SK-N-SH (cell line): ENCODE measurements around the gene GALNT16. TPM values are rescaled to one million over a fixed set of nuclear protein-coding genes. Genes with fewer than 3 reads are reported as not detected.

Experiments used
- CTCF ChIA-PET: fragments of 300-600, 350-600 bp; formaldehyde crosslinking; extraction: SDS; loops from one replicate; lab custom pipeline; 2021; lab: Yijun Ruan, JAX
- POLR2A ChIA-PET: fragments of 350-600 bp; sonication (Branson Sonifier 250); formaldehyde crosslinking; extraction: SDS; loops from one replicate; lab custom pipeline; 2020; ENCODE audit warnings: antibody characterized with exemption, inconsistent platforms; lab: Yijun Ruan, JAX
- DNase-seq: peaks from one replicate; pipeline ENCODE4 v3.0.0; 2012
- H2AFZ ChIP-seq: fragments of 200-600 bp; sonication (generic); 2 replicates; pipeline ENCODE4 v1.8.1; 2016; ENCODE audit warnings: antibody characterized with exemption, mild to moderate bottlenecking, low read depth
- H3F3A ChIP-seq: fragments of 200-600 bp; sonication (generic); replicated peaks from 2 replicates; pipeline ENCODE3; 2016; ENCODE audit warnings: antibody characterized with exemption, mild to moderate bottlenecking; ENCODE audit not compliant: insufficient read depth
- H3K27ac ChIP-seq, 2 experiments: fragments of 200-500 bp in 1 of 2; fragments of 200-600 bp in 1 of 2; sonication (Bioruptor generic) in 1 of 2; sonication (generic), shearing (Covaris generic) in 1 of 2; 2 replicates each; pipeline versions ENCODE4 v1.5.1 to v1.6.1; 2014 to 2016; ENCODE audit warnings: low read depth in 2 of 2, inconsistent platforms in 1 of 2, low read length in 1 of 2, mild to moderate bottlenecking in 1 of 2, mixed read lengths in 1 of 2
- H3K27me3 ChIP-seq: fragments of 200-600 bp; sonication (generic), shearing (Covaris generic); 2 replicates; pipeline ENCODE4 v1.6.1; 2016; ENCODE audit warnings: mixed run types; ENCODE audit not compliant: insufficient read depth
- H3K36me3 ChIP-seq, 2 experiments: fragments of 200-500 bp in 1 of 2; fragments of 200-600 bp in 1 of 2; sonication (Bioruptor generic) in 1 of 2; sonication (generic) in 1 of 2; replicated peaks in 1 of 2; 2 replicates each; pipeline versions ENCODE3 to v1.5.1; 2014 to 2016; ENCODE audit warnings: low read length in 1 of 2, mild to moderate bottlenecking in 1 of 2; ENCODE audit not compliant: insufficient read depth in 2 of 2, control insufficient read depth in 1 of 2
- H3K4me1 ChIP-seq, 2 experiments: fragments of 200-500 bp in 1 of 2; fragments of 200-600 bp in 1 of 2; sonication (Bioruptor generic) in 1 of 2; sonication (generic), shearing (Covaris generic) in 1 of 2; 2 replicates each; pipeline versions ENCODE4 v1.5.1 to v1.6.1; 2014 to 2016; ENCODE audit warnings: low read depth in 1 of 2, low read length in 1 of 2, mixed run types in 1 of 2; ENCODE audit not compliant: insufficient read depth in 2 of 2, control insufficient read depth in 1 of 2
- H3K4me2 ChIP-seq: fragments of 200-600 bp; sonication (generic), shearing (Covaris generic); 2 replicates; pipeline ENCODE4 v1.6.1; 2017; ENCODE audit warnings: mixed run types
- H3K4me3 ChIP-seq, 2 experiments: fragments of 200-500 bp in 1 of 2; fragments of 200-600 bp in 1 of 2; sonication (Bioruptor generic) in 1 of 2; sonication (generic), shearing (Covaris generic) in 1 of 2; 2 replicates each; pipeline versions ENCODE4 v1.5.1 to v1.8.1; 2014 to 2016; ENCODE audit warnings: low read depth in 2 of 2, inconsistent platforms in 1 of 2, low read length in 1 of 2, mild to moderate bottlenecking in 1 of 2, mixed read lengths in 1 of 2, moderate library complexity in 1 of 2
- H3K79me2 ChIP-seq: fragments of 200-600 bp; sonication (generic); 2 replicates; pipeline ENCODE4 v1.8.1; 2017; ENCODE audit warnings: mild to moderate bottlenecking; ENCODE audit not compliant: insufficient read depth
- H3K9ac ChIP-seq: fragments of 200-600 bp; sonication (generic); 2 replicates; pipeline ENCODE4 v1.6.1; 2017; ENCODE audit warnings: mixed run types
- H3K9me2 ChIP-seq: fragments of 200-600 bp; sonication (generic); 2 replicates; pipeline ENCODE4 v1.6.1; 2017; ENCODE audit warnings: mixed run types
- H3K9me3 ChIP-seq: fragments of 200-600 bp; sonication (generic); 2 replicates; pipeline ENCODE4 v1.6.1; 2017; ENCODE audit warnings: mixed run types, mild to moderate bottlenecking, moderate library complexity
- H4K20me1 ChIP-seq: fragments of 200-600 bp; sonication (generic); 2 replicates; pipeline ENCODE4 v1.6.1; 2017; ENCODE audit warnings: mild to moderate bottlenecking, mixed run types; ENCODE audit not compliant: insufficient read depth
- ELF1 ChIP-seq: IDR thresholded peaks from 2 replicates; pipeline ENCODE4 v1.4.0; 2012
- EP300 ChIP-seq, 2 experiments: IDR thresholded peaks; 2 replicates each; pipeline versions ENCODE4 v1.4.0 to v1.6.1; 2012; ENCODE audit warnings: borderline replicate concordance in 1 of 2, low read depth in 1 of 2, low read length in 1 of 2
- FOSL2 ChIP-seq: IDR thresholded peaks from 2 replicates; pipeline ENCODE4 v1.4.0; 2012; ENCODE audit warnings: low read depth, mild to moderate bottlenecking, moderate library complexity, borderline replicate concordance
- GABPA ChIP-seq: IDR thresholded peaks from 2 replicates; pipeline ENCODE4 v1.4.0; 2012; ENCODE audit warnings: low read depth, mild to moderate bottlenecking
- GATA2 ChIP-seq: sonication (generic); formaldehyde crosslinking; IDR thresholded peaks from 2 replicates; pipeline ENCODE4 v1.5.0; 2020; ENCODE audit warnings: mild to moderate bottlenecking, missing genetic modification reagents
- IRF3 ChIP-seq: fragments of 150-350 bp; IDR thresholded peaks from 2 replicates; pipeline ENCODE4 v1.6.1; 2016; ENCODE audit warnings: mild to moderate bottlenecking, low read depth, low read length
- MEF2A ChIP-seq: IDR thresholded peaks from 2 replicates; pipeline ENCODE4 v1.4.0; 2012; ENCODE audit warnings: low read depth, borderline replicate concordance
- NRF1 ChIP-seq: IDR thresholded peaks from 2 replicates; pipeline ENCODE4 v1.6.1; 2012; ENCODE audit warnings: low read depth, mild to moderate bottlenecking, low read length
- POLR2AphosphoS5 ChIP-seq: IDR thresholded peaks from 2 replicates; pipeline ENCODE4 v1.6.1; 2012; ENCODE audit warnings: low read depth, low read length
- RAD21 ChIP-seq: IDR thresholded peaks from 2 replicates; pipeline ENCODE4 v1.6.1; 2012; ENCODE audit warnings: mild to moderate bottlenecking, low read length
- RCOR1 ChIP-seq: fragments of 150-350 bp; IDR thresholded peaks from 2 replicates; pipeline ENCODE4 v1.6.1; 2017; ENCODE audit warnings: antibody characterized with exemption, low read length
- SMC3 ChIP-seq: IDR thresholded peaks from 2 replicates; pipeline ENCODE4 v1.6.1; 2012; ENCODE audit warnings: low read depth, low read length, improper control_type of control experiment
- TCF12 ChIP-seq: IDR thresholded peaks from 2 replicates; pipeline ENCODE4 v1.4.0; 2012
- USF1 ChIP-seq: IDR thresholded peaks from 2 replicates; pipeline ENCODE4 v1.4.0; 2012; ENCODE audit warnings: low read depth, borderline replicate concordance
- WGBS: methylation state at CpG from one replicate; pipeline ENCODE4 v1.1.6; 2017; ENCODE audit warnings: low lambda C conversion rate; 5-methylcytosine and 5-hydroxymethylcytosine counted together
- polyA plus RNA-seq, 3 experiments: library from polyadenylated mRNA; depleted of rRNA; stranded (reverse); fragments of >200 nt; gene quantifications; 2 replicates each; pipeline ENCODE4 v1.2.3, GENCODE V29; 2012
- TF ChIP-seq, protein P1 (sequence below): IDR thresholded peaks from 2 replicates; pipeline ENCODE4; 2012
- TF ChIP-seq, protein P2 (sequence below): fragments of 150-350 bp; IDR thresholded peaks from 2 replicates; pipeline ENCODE4 v1.6.1; 2017; ENCODE audit warnings: antibody characterized with exemption, low read length, low read depth, borderline replicate concordance
- TF ChIP-seq, protein P3 (sequence below): IDR thresholded peaks from 2 replicates; pipeline ENCODE4 v1.4.0; 2012; ENCODE audit warnings: low read depth

GALNT16 gene
- polyA plus RNA-seq, 1 of the 3 experiments (the other 2 are of a cell fraction): 17.0 TPM

DNA sequence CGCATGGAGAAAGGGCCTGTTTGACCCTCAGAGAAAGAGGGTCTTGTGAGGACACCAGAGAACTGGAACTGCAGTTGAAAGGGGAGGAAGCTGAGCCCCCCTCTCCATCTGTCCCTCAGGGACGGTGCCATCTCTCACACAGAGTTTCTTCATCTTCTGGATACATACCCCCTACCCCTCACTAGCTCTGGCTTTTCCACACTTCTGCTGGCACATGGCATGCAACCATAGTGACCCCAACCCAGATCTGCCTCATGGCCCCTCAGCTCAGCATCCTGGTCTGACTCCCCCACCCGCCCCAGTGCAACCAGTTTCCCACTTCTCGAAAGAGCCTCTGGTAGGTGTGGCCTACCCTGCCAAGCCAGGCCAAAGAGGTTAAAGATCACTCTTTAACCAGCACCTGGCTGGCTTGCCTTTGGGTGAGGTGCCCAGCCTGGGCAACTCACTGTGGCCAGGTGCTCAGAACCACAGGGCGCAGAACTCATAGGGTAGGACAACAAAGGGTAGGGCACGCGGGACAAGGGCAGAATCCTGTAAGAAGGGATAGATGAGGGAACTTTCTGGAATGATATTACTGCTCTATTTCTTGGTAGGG lies 25.8 kb downstream of the GALNT16 start (continued):
- TF ChIP-seq IRF3 (no peak), ELF1 (no peak), GABPA (no peak)
- TF ChIP-seq, all 33 proteins: peak for 0

DNA sequence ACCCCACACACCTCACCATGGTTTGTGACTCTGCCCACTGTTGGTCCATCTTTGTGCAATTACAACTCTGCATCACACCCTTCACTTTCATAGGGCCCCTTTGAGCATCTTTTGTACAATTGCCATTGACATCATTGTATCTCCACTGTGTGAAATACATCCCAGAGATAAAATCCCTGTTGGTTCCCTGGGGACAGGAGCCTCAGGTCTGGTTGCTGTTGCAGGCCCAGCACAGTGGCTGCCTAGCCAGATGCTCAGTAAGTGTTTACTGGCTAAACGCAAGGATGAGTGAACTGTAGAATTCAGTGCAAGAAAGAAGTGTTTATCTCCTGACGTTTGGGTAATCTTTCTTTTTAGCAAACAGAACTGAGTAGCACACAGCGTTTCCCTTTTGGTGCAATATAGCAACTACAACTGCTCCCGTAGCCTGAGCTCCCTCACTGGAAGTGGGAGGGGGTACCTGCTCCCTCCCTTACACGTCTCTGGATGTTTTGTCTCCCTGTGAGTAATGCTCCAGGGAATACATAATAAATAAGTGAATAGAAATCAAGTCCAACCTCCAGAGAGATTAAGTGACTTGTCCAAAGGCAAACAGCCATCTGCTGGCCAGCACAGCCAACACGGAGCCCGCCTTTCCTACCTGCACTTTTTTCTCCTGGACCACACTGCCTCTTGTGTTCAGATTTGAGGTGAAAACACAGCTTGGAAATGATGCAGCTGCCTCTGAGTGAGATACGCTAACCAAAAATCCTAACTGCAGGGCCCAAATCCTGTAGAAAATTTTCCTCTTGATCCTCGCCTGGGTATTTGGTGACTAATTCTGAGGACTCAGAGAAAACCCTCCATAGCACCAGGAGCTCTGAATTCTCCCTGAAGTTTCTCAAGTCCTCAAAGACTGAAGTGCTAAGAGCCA lies 27.4 kb downstream of the GALNT16 start:
- peak; percentile 32 for DNase-seq
- Histone ChIP-seq H3F3A (no peaks in the 10 kb centered on the region), H3K4me1 (peaks cover 0 to 26% of the 10 kb centered on the region in 2 experiments; a peak in 2 of 4 replicates), H3K79me2 (no peaks in the 10 kb centered on the region), H4K20me1 (no peaks in the 10 kb centered on the region), H3K4me3 (no peak overlapping the region), H3K9me2 (no peaks in the 10 kb centered on the region), H3K9ac (no peak overlapping the region), H3K27me3 (no peaks in the 10 kb centered on the region), H2AFZ (no peak overlapping the region), H3K4me2 (no peak overlapping the region), H3K9me3 (no peaks in the 10 kb centered on the region), H3K36me3 (no peaks in the 10 kb centered on the region), H3K27ac (peak overlapping the region in 1 of 2 experiments; percentile 54; a peak in 2 of 4 replicates)
- POLR2A ChIA-PET: interaction anchor here (0.6 to 1.1 kb wide), 2 partner anchors 111 to 197 kb away, joined by 3 to 5 read pairs; partner anchors contain the start of genes ERH and SLC39A9
- TF ChIP-seq RAD21 (peak; percentile 35; the same call in 1 of the 2 replicates), GABPA (no peak)
- CTCF ChIA-PET: interaction anchor here (0.7 to 2.9 kb wide), 22 partner anchors 11 to 896 kb away, joined by 3 to 18 read pairs (median 4); partner anchors contain the start of gene GALNT16
- WGBS: 85% methylated on average over 9 of the region's 9 CpGs

DNA sequence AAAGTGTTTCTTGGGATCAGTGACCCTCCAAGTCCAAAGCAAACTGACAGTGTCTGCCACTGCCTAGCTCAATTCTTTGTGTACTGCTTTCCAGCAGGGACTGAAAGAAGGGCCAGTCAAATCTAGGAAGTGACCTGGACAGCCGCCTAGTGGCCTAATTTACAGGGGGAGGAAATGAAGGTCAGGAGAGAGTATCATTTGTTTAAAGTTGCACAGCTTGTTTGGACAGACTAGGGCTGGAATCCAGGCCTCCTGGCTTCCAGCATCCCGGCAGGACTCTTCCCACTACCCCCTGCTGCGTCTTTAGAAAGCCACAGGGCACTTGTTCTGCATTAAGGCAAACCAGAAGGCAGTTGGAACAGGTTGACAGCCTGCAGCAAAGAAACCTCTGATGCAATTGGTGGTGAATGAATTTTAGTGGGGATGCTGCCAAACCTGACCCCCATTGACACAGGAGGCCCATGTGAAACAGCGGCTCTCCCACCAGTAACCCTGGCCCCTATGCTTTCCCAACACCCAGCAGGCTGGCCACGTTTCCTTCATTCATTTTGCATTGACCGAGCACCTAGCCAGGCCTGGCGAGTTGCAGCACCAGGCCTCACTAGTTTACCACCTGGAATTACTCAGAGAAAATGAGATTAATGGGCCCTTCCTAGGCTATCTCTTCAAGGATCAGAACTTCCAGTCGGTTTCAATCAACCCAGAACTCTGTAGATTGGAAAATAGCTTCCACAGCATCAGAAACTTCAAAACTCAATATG lies 28.2 kb downstream of the GALNT16 start:
- Histone ChIP-seq H3K36me3 (no peaks in the 10 kb centered on the region), H3F3A (no peaks in the 10 kb centered on the region), H3K27ac (peak overlapping the region in 1 of 2 experiments; percentile 54; a peak in 2 of 4 replicates), H3K27me3 (no peaks in the 10 kb centered on the region), H3K4me1 (peaks cover 0 to 27% of the 10 kb centered on the region in 2 experiments; a peak in 2 of 4 replicates), H3K9me2 (no peaks in the 10 kb centered on the region), H4K20me1 (no peaks in the 10 kb centered on the region), H3K79me2 (no peaks in the 10 kb centered on the region), H3K4me3 (no peak overlapping the region), H2AFZ (no peak overlapping the region), H3K9me3 (no peaks in the 10 kb centered on the region), H3K4me2 (no peak overlapping the region), H3K9ac (no peak overlapping the region)
- 43% methylated on average over 8 of the region's 8 CpGs for WGBS
- POLR2A ChIA-PET: interaction anchor here (0.6 to 1.1 kb wide), 2 partner anchors 110 to 198 kb away, joined by 3 to 5 read pairs; partner anchors contain the start of genes ERH and SLC39A9
- peak; percentile 50 for DNase-seq
- CTCF ChIA-PET: interaction anchor here (0.7 to 2.9 kb wide), 21 partner anchors 10 to 895 kb away, joined by 3 to 18 read pairs (median 4); partner anchors contain the start of gene GALNT16
- TF ChIP-seq NRF1 (no peak), USF1 (no peak), EP300 (IDR thresholded peaks at IDR 0.05; ENCODE audit: borderline replicate concordance in 1 of 2, low read depth in 1 of 2, low read length in 1 of 2) (peak in 1 of 2 experiments; percentile 32; a peak in 1 of 4 replicates), RAD21 (peak; percentile 46), FOSL2 (no peak), TCF12 (peak; percentile 60), POLR2AphosphoS5 (0 out of 2 replicates have a peak, but pooled peaks have one; percentile 20), MEF2A (no peak), RCOR1 (peak; percentile 4; the same call in 1 of the 2 replicates), SMC3 (peak; percentile 38), GATA2 (CRISPR knock-in tag) (peak; percentile 61)
- TF ChIP-seq, protein P1, sequence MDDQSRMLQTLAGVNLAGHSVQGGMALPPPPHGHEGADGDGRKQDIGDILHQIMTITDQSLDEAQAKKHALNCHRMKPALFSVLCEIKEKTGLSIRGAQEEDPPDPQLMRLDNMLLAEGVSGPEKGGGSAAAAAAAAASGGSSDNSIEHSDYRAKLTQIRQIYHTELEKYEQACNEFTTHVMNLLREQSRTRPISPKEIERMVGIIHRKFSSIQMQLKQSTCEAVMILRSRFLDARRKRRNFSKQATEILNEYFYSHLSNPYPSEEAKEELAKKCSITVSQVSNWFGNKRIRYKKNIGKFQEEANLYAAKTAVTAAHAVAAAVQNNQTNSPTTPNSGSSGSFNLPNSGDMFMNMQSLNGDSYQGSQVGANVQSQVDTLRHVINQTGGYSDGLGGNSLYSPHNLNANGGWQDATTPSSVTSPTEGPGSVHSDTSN: peak; percentile 60; the same call in 1 of the 2 replicates
- TF ChIP-seq, protein P2, sequence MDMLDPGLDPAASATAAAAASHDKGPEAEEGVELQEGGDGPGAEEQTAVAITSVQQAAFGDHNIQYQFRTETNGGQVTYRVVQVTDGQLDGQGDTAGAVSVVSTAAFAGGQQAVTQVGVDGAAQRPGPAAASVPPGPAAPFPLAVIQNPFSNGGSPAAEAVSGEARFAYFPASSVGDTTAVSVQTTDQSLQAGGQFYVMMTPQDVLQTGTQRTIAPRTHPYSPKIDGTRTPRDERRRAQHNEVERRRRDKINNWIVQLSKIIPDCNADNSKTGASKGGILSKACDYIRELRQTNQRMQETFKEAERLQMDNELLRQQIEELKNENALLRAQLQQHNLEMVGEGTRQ: no peak
- TF ChIP-seq, protein P3, sequence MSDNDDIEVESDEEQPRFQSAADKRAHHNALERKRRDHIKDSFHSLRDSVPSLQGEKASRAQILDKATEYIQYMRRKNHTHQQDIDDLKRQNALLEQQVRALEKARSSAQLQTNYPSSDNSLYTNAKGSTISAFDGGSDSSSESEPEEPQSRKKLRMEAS: no peak
